GM23338 (cell line): ENCODE results near the gene FOXP1. TPM values are rescaled to one million over a fixed set of nuclear protein-coding genes. Genes with fewer than 3 reads are reported as not detected.

Source experiments
- ATAC-seq: fragments of 200-7000 bp; cut with Tn5 transposase; 3 replicates; pipeline ENCODE4 v1.9.1; 2020
- DNase-seq: peaks from one replicate; pipeline ENCODE4 v3.0.0-alpha.2; 2015; ENCODE audit warnings: low spot score
- H2AFZ ChIP-seq: fragments of 200-600 bp; sonication (generic); 2 replicates; pipeline ENCODE4 v1.8.0; 2016; ENCODE audit warnings: antibody characterized with exemption, mild to moderate bottlenecking, moderate library complexity
- H3F3A ChIP-seq: fragments of 200-600 bp; sonication (generic); replicated peaks from 2 replicates; pipeline ENCODE4 v1.8.0; 2017; ENCODE audit warnings: antibody characterized with exemption, mixed run types, low read depth
- H3K27ac ChIP-seq: fragments of 200-600 bp; sonication (generic); 2 replicates; pipeline ENCODE4 v1.6.1; 2016; ENCODE audit warnings: low read depth
- H3K27me3 ChIP-seq: fragments of 200-600 bp; sonication (generic); 2 replicates; pipeline ENCODE4 v1.8.0; 2016; ENCODE audit warnings: mild to moderate bottlenecking, mixed run types, moderate library complexity; ENCODE audit not compliant: insufficient read depth
- H3K36me3 ChIP-seq: fragments of 200-600 bp; sonication (generic); 2 replicates; pipeline ENCODE4 v1.8.0; 2016; ENCODE audit warnings: mild to moderate bottlenecking; ENCODE audit not compliant: insufficient read depth
- H3K4me1 ChIP-seq: fragments of 200-600 bp; sonication (generic); 2 replicates; pipeline ENCODE4 v1.8.0; 2016; ENCODE audit warnings: mild to moderate bottlenecking, moderate library complexity; ENCODE audit not compliant: insufficient read depth
- H3K4me2 ChIP-seq: fragments of 200-600 bp; sonication (generic); 2 replicates; pipeline ENCODE4 v1.7.1; 2017; ENCODE audit warnings: mixed run types
- H3K4me3 ChIP-seq: fragments of 200-600 bp; sonication (generic); 2 replicates; pipeline ENCODE4 v1.6.1; 2016; ENCODE audit warnings: mixed run types
- H3K79me2 ChIP-seq: fragments of 200-600 bp; sonication (generic); replicated peaks from 2 replicates; pipeline ENCODE4 v1.8.0; 2017; ENCODE audit warnings: mild to moderate bottlenecking; ENCODE audit not compliant: insufficient read depth
- H3K9me2 ChIP-seq: fragments of 200-600 bp; sonication (generic); 2 replicates; pipeline ENCODE4 v1.8.0; 2017; ENCODE audit not compliant: insufficient read depth
- H4K20me1 ChIP-seq: fragments of 200-600 bp; sonication (generic); replicated peaks from 2 replicates; pipeline ENCODE4 v1.8.0; 2017; ENCODE audit warnings: mild to moderate bottlenecking; ENCODE audit not compliant: insufficient read depth
- H3K27ac Mint-ChIP-seq: 2 replicates; pipeline ENCODE4 v1.8.0; 2020; ENCODE audit warnings: inconsistent platforms, mild to moderate bottlenecking, moderate library complexity, mixed read lengths
- H3K27me3 Mint-ChIP-seq: 3 replicates; pipeline ENCODE4 v1.8.0; 2022; ENCODE audit warnings: low read depth, mild to moderate bottlenecking, moderate library complexity, mixed read lengths, inconsistent platforms; ENCODE audit not compliant: insufficient read depth, poor library complexity
- H3K36me3 Mint-ChIP-seq: 3 replicates; pipeline ENCODE4 v1.8.0; 2021; ENCODE audit warnings: low read depth, mild to moderate bottlenecking, inconsistent platforms, moderate library complexity, mixed read lengths
- H3K4me1 Mint-ChIP-seq: 3 replicates; pipeline ENCODE4 v1.8.0; 2020; ENCODE audit warnings: mild to moderate bottlenecking, inconsistent platforms, mixed read lengths
- H3K4me3 Mint-ChIP-seq: 3 replicates; pipeline ENCODE4 v1.8.0; 2021; ENCODE audit warnings: moderate library complexity, mild to moderate bottlenecking, inconsistent platforms, mixed read lengths
- H3K9me3 Mint-ChIP-seq: 3 replicates; pipeline ENCODE4 v1.8.0; 2020; ENCODE audit warnings: moderate library complexity, mild to moderate bottlenecking, inconsistent platforms, mixed read lengths
- ETS1 ChIP-seq: IDR thresholded peaks from 2 replicates; pipeline ENCODE4 v1.6.1; 2016; ENCODE audit warnings: antibody characterized with exemption
- ZNF114 ChIP-seq: fragments of 250-450 bp; sonication (Bioruptor Pico); IDR thresholded peaks from 2 replicates; pipeline ENCODE4 v1.5.0; 2020; ENCODE audit warnings: mild to moderate bottlenecking, moderate library complexity
- ZNF462 ChIP-seq: fragments of 250-450 bp; sonication (Bioruptor Pico); IDR thresholded peaks from 2 replicates; pipeline ENCODE4 v1.5.0; 2020; ENCODE audit warnings: mild to moderate bottlenecking, moderate library complexity
- polyA plus RNA-seq: library from polyadenylated mRNA; unstranded; fragments of >200 nt; fragmentation: Nextera tagmentation; extraction: Ambion mirVana; gene quantifications from 2 replicates; pipeline ENCODE4 v1.2.1, GENCODE V29; 2016
- total RNA-seq: library from RNA; depleted of rRNA; stranded (reverse); fragments of >200 nt; shearing (Covaris generic); gene quantifications from 2 replicates; pipeline ENCODE4 v1.2.3, GENCODE V29; 2014

The FOXP1 gene
- total and polyA plus RNA-seq, 2 experiments from 2014 or later, result 32.9 to 35.5 TPM

GRCh38 chr3:71497367-71497897 is 86.1 kb downstream of the FOXP1 start:
- Histone ChIP-seq H3K27ac (peak overlapping the region; percentile 84), H4K20me1 (no peaks in the 10 kb centered on the region), H3K27me3 (no peaks in the 10 kb centered on the region), H3K4me1 (peaks cover 31% of the 10 kb centered on the region), H3K9me2 (no peaks in the 10 kb centered on the region), H3F3A (no peaks in the 10 kb centered on the region), H3K4me3 (peak overlapping the region; percentile 8; the same call in 1 of the 2 replicates), H3K4me2 (peak overlapping the region; percentile 48), H2AFZ (no peak overlapping the region), H3K79me2 (no peaks in the 10 kb centered on the region), H3K36me3 (no peaks in the 10 kb centered on the region)
- TF ChIP-seq ETS1 (no peak), ZNF462 (CRISPR knock-in tag) (peak; percentile 67), ZNF114 (CRISPR knock-in tag) (no peak)
- H3K4me3 Mint-ChIP-seq, result no peak overlapping the region
- DNase-seq (peak; percentile 58), ATAC-seq (peak; percentile 86)
- H3K4me1 Mint-ChIP-seq, result peaks cover 51% of the 10 kb centered on the region
- peak overlapping the region; percentile 91 for H3K27ac Mint-ChIP-seq
- peaks cover 7% of the 10 kb centered on the region for H3K36me3 Mint-ChIP-seq
- peaks cover 2% of the 10 kb centered on the region; the same call in 2 of the 3 replicates for H3K9me3 Mint-ChIP-seq
- peaks cover 3% of the 10 kb centered on the region for H3K27me3 Mint-ChIP-seq
